NCI-H1048 (cell line): ENCODE measurements around the gene C20orf173.
"Not testable (repeated sequence)": the region's sequence is repeated elsewhere in the genome, so short reads cannot be mapped to it uniquely, and the experiment has no call there.

ENCODE experiments used
- DNase-seq: peaks from one replicate; lab custom pipeline; 2025; lab: John Stamatoyannopoulos, UW

The C20orf173 gene

DNA sequence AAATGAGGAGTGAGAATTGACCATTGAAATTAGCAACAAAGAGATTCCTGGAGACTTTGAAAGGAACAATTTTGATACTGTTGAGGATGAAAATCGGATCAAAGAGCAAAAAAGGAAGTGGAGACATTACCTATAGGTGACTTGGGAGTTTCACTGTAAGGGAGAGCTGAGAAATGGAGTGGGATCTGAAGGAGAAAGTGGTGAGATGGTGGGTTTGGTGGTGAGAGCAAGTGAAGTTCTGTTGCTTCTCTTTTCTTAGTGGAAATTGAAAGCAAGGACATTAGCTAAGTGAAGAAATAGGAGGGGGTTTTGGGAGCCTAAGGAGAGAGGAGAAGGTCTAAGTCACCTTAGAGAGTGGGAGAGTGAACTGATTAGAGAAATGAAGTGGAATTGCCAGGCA, 16.7 kb upstream of the C20orf173 start:
- DNase-seq = no peak

DNA sequence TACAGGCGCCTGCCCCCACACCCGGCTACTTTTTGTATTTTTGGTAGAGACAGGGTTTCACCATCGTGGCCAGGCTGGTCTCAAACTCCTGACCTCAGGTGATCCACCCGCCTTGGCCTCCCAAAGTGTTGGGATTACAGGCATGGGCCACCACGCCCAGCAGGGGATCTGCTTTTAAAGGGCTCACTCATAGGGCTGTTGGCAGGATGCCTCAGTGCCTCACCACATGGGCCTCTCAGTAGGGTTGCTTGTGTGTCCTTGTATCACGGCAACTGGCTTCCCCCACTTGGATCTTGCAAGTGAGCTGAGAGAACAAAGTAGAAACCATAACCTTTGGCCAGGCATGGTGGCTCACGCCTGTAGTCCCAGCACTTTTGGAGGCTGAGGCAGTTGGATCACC, 15.5 kb upstream of the C20orf173 start:
- not testable (repeated sequence) for DNase-seq

DNA sequence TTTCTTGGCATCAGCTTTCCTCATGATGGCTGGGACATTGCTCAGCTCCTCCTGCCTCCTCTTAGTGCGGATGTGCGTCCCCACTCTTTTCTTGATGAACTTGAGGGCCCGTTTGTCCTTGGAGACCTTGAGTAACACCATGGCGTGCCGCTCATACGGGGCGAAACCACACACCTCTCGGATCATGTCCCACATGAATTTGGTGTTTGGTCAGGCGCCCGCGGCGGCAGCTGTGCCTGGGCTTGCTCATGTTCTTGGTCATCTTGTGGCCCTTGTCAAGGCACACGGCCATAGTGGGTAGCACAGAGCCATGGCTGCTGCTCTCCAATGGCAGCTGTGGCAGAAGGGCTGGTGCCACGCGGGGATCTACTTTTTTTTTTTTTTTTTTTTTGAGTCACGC, 15.0 kb upstream of the C20orf173 start:
- DNase-seq = no peak

DNA sequence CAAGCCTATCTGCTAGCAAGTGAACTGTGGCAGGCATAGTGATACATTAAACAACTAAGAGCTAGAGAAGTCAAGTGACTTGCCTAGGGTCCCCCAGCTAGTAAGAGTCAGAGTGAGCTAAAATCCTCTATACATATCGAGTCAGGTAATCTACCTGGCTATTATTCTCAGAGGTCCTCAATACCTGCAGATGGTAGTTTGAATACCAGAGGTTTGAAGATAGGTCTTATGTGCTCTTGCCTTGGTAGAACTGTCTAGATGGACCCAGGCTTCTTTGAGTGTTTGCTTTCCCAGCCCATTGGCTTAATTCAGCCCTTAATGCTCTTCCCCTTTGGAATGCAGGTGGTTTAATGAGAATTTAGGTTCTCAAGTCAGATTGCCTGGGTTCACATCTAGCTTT, 13.5 kb upstream of the C20orf173 start:
- DNase-seq = no peak

DNA sequence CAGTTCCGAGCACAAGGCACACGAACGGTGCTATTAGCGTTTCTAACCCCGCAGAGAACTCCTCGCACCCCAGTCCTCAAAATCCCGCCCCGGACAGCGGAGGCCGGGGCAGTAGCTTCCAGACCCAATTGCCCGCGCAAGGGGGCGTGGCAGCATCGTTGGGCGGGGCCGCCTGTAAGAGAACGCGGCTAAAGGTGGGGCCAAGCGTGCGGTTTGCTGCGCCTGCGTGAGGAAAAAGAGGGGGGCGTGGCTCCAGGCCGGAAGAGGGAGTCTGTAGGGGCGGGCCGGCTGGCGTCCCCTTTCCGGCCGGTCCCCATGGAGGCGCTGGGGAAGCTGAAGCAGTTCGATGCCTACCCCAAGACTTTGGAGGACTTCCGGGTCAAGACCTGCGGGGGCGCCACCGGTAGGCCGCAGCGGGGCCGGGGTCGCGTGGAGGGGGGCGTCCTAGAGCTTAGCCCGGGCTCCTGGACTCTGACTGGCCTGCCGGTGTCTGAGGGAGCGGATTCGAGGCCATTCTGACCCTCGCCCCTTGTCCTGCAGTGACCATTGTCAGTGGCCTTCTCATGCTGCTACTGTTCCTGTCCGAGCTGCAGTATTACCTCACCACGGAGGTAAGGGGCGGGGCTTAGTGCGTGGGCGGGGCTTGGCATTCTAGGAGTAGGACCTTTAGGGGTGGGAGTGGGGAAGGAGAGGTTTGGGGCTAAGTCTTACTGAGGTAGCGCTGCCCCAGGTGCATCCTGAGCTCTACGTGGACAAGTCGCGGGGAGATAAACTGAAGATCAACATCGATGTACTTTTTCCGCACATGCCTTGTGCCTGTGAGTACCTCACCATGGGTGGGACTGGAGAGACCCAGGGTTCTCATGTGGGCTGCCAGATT, 12.6 kb upstream of the C20orf173 start, which contains the start of gene ERGIC3:
Gene ERGIC3 (plus strand): TSS at position 296 of the 880 bp plus-strand sequence. CDS start 20 bp downstream, at position 316.
- peak; percentile 93 for DNase-seq

DNA sequence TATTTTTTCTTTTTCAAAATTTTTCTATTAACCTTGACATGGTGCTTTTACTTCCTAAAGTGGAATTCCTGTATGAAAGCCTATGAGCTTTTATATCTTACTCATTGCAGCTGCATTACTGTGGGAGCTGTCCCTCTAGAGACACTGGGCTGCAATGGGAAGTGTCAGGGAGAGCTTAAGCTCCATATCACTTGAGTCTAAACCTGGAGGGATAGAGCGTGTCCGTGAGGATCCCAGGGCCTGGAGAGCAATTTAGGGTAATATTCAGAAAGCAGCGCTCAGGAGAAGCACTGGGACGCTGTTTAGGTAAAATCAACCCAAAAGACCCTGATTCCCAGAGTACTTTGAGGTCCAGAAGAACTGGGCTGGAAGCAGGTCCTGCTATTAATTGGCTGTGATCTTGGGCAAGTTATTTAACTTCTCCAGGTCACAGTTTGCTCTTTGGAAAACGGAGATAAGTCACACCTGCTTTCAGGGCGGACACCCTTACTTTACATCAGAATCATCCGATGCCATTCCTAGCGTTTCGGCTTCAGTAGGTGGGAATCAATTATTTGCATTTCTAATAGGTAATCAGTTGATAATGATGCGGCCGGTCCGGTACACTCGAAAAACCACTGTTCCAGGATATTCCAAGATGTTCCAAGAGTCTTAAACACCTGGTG, 11.8 kb upstream of the C20orf173 start:
- no peak for DNase-seq

DNA sequence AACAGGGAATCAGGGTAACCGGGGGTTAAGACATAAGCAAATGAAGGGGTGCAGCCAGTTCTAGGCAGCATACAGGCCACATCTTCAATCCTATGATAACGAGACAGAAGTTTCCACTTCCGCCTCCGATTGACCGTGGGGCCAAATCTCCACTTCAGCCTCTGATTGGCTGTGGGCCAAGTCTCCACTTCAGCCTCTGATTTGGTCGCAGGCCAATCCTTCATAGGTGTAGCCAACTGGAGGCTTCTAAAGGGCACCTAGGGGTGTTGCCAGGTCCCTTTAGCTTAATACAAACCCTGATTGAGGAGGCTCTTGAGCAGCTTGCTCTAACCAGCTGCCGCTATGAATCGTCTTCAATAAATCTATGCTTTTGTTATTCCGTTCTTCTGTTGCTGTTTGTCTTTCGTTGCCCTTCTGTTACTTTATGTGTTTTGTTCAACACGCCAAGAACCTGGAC, 10.3 kb upstream of the C20orf173 start:
- DNase-seq = no peak

DNA sequence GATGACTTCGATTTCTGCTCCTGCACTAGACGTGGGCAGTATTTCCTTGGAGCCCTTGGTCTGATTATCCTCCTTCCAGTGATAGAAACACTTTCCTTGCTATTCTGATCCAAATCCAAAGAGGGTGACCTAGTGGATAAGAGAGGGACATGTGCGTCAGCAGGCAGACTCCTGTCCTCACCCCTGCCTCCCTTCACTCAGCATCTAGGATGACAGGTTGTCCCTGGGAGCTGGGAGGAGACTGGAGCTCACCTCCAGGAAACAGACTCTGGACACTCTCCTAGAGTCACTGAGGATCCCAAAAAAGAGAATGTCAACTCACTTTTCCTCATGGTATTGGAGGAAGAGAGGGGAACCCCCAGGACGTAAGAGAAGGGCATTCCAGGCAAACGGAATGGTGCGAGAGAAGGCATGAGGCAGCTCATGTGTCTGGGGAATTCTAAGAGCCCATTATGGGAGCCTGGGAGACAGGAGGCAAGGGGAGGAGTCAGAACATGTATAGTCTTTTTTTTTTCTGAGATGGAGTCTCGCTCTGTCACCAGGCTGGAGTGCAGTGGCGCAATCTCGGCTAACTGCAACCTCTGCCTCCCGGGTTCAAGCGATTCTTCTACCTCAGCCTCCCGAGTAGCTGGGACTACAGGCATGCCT, 2.2 kb downstream of the C20orf173 start:
- no peak for DNase-seq

DNA sequence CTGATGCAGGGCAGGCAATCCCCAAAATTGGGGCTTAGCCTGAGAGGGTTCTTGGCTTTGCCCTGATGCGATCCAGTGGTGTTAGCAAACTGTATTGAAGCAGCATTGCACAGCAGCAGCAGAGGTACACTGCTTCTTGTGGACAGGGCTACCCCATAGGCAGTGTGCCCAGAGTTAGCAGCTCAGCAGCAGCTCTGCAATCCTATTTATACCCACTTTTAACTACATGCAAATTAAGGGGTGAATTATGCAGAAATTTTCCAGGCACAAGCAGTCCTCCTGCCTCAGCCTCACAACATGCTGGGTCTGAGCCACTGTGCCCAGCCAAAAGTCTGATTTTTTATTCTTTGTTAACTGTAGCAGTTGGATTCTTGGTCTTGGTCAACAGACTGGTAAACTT, 3.8 kb downstream of the C20orf173 start:
- DNase-seq = no peak

DNA sequence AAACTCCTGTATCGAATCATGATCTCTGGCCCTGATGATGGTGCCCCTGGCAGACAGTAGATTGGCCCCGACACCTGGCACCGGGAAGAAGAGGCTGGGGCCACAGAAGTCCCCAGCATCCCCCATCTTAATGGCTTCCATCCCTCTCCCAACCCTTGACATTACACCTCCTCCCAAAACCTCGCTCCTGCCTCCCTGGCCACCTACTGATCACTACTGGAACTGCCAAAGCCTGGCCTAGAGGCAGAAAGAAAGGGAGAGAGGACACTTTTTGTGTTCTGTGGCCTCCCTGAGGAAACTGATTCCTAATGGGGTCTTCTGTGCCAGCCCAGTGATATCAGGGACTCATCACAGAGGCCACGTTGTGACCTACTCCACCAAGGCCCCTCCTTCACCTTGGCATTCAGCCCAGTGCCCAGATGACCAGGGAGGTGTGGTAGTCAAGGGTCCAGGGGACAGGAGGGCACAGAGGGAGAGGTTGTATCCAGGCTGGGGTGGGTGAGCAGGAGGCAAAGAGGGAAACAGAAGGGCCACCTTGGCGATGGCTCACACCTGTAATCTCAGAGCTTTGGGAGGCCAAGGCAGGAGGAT, 6.1 kb downstream of the C20orf173 start:
- DNase-seq = no peak

DNA sequence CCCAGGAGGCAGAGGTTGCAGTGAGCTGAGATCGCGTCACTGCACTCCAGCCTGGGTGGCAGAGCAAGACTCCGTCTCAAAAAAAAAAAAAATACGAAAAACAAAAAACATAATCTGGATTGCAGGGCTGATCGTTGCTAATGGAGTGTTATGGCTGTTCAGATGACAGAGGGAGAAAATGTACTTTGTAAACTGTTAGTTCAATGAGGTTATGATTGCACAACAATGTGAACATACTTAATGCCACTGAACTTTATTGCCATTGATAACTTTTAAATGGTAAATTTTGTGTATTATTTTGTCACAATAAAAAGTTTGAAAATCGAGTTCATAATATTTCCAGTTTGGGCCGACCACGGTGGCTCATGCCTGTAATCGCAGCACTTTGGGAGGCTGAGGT, 10.5 kb downstream of the C20orf173 start:
- DNase-seq = no peak

DNA sequence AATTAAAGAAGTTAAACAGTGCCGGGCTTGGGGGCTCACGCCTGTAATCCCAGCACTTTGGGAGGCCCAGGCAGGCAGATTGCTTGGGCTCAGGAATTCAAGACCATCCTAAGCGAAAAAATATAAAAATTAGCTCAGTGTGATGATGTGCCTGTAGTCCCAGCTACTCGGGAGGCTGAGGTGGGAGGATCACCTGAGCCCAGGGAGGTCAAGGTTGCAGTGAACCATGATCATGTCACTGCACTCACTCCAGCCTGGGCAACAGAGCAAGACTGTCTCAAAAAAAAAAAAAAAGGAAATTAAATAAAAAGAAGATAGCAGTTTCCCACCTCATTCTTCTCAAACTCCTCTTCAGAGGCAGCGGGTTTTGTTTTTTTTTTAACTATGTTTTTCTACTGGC, 11.7 kb downstream of the C20orf173 start:
- not testable (repeated sequence) for DNase-seq

DNA sequence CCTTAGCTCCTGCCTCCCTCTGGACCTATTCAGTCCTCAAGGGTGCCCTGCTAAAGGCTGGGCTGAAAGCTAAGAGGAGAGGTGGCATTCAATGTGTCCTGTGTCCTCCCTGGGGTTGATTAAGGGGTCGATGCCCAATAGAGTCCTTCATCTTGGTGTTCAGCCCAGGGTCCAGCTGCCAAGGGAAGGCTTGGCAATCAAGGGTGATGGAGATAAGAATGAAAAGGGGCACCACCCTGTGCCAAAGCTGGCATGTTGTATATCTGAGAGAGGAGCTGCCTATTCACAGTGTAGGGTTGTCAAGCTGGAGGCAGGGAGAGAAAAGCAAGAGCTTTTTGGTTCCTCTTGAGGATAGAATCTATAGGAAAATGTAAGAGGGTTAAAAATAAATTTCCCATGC, 12.3 kb downstream of the C20orf173 start:
- no peak for DNase-seq

DNA sequence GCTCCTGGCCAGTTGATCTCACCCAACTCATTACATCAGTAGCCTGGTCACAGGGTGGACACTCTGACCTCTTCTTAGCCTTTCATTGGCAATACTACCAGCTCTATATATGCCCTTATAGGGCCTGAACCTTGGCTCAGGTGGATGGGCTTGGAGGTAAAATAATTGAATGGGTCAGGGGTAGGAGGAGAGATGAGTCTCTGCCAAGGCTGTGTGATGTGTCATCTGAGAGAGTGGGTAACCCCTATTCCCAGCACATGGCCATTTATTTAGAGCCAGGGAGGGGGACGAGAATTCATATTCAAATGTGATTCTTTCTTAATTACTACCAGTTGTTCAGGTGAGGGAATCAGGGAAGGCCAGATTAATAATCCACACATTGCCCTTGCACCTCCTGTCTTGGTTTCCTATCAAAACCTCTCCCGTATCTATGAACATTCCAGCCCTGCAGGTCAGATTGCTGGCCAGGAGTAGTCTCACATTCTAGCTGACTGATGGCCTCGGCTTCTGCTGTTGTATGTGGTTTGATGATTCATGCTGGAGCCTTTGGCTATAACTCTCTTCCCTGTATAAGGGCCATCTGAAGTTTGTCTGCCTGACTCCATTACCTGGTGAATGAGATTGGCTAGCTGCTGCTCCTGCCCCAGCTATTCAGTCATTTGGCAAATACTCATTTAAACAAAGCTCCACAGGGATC, 13.4 kb downstream of the C20orf173 start:
- DNase-seq = no peak

DNA sequence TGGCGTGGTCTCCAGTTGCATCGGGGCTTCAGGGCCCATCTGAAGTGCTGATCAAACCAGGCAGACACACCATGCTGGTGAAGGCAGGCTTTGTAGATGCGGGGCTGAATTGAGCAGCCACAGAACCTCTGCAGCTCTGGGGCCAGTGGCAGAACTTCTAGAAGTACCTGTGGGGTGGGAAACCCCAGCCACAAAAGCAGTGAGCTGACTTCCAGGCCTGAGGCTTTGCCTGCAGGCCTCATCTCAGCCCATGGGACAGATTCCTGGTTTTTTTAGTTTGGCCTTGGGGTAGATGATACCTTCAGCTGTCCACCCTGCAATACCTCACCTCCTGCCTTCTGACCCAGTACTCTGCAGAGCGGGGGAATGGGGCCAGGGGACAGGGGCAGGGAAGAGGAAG, 14.1 kb downstream of the C20orf173 start:
- DNase-seq = no peak

DNA sequence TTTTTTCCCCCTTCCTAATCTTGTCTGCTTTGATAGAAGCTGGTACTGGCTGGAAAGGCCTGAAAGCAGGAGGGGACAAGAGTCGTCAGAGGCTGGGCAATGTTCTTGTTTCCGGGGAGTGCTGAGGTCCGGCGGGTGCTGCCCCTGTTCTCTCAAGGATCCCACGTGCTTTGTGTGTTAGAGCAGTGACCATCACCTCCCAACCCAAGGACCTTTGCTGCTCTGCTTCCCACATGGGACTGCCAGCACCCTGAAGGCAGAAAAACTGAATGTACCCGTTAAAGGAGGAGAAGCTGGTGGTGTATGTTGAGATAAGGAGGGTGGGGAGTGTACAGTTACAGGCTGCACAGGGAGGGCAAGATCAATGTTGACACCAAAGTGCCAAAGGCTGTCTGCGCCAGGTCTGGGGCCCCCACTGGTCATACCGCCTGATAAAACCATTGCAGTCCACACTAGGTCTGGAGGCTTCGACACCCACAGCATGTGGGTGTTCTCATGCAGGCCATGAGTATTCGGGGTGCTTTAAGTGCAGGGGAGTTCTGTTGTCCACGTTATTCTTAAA, 15.0 kb downstream of the C20orf173 start:
- DNase-seq = no peak

DNA sequence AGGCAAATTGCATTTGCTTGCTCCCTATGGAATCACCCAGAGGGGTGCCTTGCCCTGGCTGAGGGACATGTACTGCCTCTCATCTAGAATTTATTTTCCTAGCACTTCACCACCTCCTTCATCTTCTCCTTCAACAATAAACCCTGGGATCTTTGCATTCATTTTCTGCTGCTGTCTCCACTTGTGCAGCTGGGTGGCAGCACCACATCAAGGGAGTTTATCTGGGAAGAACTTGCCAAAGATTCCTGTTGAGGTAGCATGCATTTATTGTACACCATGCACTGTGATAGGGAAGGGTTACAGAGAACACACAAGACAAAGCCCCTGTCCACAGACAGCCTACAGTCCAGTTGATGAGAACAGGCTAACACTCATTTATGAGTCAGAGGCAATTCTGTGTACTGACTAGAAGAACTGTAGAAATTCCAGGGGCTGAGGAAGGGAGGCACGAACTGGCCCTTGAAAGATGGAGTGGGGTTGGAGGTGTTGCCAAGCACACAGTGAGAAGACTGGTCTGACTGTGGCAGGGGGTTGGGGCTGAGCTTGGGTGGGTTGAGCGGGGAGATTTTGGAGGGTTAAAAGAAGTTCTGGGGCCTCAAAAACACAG, 17.5 kb downstream of the C20orf173 start:
- no peak for DNase-seq

DNA sequence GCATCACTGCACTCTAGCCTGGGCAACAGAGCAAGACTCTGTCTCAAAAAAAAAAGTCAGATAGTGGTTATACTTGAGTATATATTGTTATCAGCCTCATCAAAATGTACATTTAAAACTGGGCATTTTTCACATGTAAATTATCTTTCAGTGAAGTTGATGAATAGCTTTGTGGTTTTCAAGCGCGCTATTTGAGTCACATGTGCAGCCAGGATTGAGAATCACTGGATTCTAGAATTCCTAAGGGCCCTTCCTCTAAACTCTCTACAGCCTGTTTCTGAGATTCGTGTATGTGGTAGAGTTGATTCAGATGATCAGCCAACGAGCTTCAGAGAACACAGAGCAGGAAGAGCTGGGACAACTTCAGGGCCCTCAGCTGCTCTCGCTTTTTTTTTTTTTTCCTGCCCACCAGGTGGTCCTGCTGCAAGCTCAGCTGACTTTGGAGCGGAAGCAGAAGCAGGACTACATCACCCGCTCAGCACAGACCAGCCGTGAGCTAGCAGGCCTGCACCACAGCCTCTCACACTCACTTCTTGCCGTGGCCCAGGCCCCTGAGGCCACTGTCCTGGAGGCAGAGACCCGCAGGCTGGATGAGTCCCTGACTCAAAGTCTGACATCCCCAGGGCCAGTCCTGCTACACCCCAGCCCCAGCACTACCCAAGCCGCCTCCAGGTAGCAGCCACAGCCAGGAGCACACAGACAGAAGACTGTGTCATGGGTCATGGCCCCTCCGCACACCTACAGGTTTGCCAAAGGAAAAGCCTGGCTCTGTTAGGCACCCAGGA, 18.3 kb downstream of the C20orf173 start:
- no peak for DNase-seq

DNA sequence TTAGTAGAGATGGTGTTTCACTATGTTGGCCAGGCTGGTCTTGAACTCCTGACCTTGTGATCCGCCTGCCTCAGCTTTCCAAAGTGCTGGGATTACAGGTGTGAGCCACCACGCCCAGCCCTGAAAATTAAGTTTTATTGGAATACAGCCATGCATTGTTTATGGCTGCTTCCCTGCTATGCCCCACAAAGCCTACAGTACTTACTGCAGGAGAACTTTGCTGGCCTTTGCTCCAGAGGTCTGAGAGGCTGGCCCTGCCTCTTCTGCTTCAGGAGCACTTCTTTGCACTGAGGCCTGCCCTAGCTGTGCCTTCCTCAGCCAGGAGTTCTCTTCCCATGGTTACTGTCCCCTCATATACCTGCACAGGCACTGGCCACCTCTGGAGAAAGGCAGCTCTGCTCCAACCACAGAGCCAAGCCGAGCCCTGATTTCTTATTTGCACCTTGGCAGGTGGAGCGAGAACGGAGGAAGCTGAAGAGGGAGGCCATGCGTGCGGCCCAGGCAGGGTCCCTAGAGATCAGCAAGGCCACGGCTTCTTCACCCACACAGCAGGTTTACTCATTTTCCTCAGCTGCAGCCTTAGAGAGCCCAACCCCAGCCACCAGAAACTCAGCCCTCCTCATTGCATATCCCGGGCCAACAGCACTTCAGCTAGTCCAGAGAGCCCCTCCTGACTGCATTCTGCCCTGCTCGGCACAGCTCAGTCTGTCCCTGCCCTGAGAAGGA, 20.8 kb downstream of the C20orf173 start:
- DNase-seq = no peak
